CD4-positive, alpha-beta T cell (primary cell): ENCODE measurements around the gene SFMBT2. TPM values are rescaled to one million over a fixed set of nuclear protein-coding genes. Genes with fewer than 3 reads are reported as not detected.

Experiments
- ATAC-seq: fragments of 200-7000 bp; cut with Tn5 transposase; one replicate; pipeline ENCODE4 v1.10.0; 2022; ENCODE audit warnings: mild to moderate bottlenecking; ENCODE audit not compliant: poor library complexity
- CTCF ChIA-PET: fragments of 350-600 bp; sonication (Branson Sonifier 250); formaldehyde crosslinking; loops from one replicate; lab custom pipeline; 2021; ENCODE audit warnings: antibody characterized with exemption, inconsistent platforms; lab: Charles Lee
- POLR2A ChIA-PET: fragments of 350-600 bp; sonication (Branson Sonifier 250); formaldehyde crosslinking; loops from one replicate; lab custom pipeline; 2021; ENCODE audit warnings: antibody characterized with exemption, inconsistent platforms; lab: Charles Lee
- DNase-seq, 14 experiments: peaks; one replicate each; pipeline ENCODE4 v3.0.0-alpha.2; 2013 to 2020; ENCODE audit warnings: mixed read lengths in 2 of 14
- H3K27ac ChIP-seq, 2 donors: one replicate each; pipeline versions ENCODE4 v1.5.1 to v1.7.0; 2013; ENCODE audit warnings: low read length in 2 of 2, low read depth in 1 of 2, mild to moderate bottlenecking in 1 of 2
- H3K27me3 ChIP-seq, 2 experiments: 1 replicate in 1 of 2; 2 replicates in 1 of 2; pipeline versions ENCODE4 v1.6.1 to v1.7.0; 2013; ENCODE audit warnings: low read length in 2 of 2, control low read depth in 1 of 2, mild to moderate bottlenecking in 1 of 2, moderate library complexity in 1 of 2; ENCODE audit not compliant: insufficient read depth in 2 of 2, control insufficient read depth in 1 of 2
- H3K36me3 ChIP-seq: one replicate; pipeline ENCODE4 v1.6.1; 2013; ENCODE audit warnings: low read length, control low read depth; ENCODE audit not compliant: insufficient read depth
- H3K4me1 ChIP-seq: one replicate; pipeline ENCODE4 v1.6.1; 2013; ENCODE audit warnings: low read length, control low read depth; ENCODE audit not compliant: insufficient read depth
- H3K4me3 ChIP-seq: one replicate; pipeline ENCODE4 v1.5.1; 2013; ENCODE audit warnings: mild to moderate bottlenecking, low read length, moderate library complexity
- H3K9me3 ChIP-seq, 2 experiments: 1 replicate in 1 of 2; 2 replicates in 1 of 2; pipeline versions ENCODE4 v1.6.1 to v1.7.0; 2013; ENCODE audit warnings: low read length in 2 of 2, mild to moderate bottlenecking in 2 of 2, control low read depth in 1 of 2, moderate library complexity in 1 of 2; ENCODE audit not compliant: control insufficient read depth in 1 of 2, insufficient read depth in 1 of 2
- H3K27ac Mint-ChIP-seq: one replicate; pipeline ENCODE4 v1.8.0; 2020; ENCODE audit warnings: mixed read lengths
- H3K27me3 Mint-ChIP-seq: one replicate; pipeline ENCODE4 v1.8.0; 2021; ENCODE audit warnings: mixed read lengths
- H3K36me3 Mint-ChIP-seq: one replicate; pipeline ENCODE4 v1.8.0; 2021; ENCODE audit warnings: low read depth, mixed read lengths
- H3K4me1 Mint-ChIP-seq: one replicate; pipeline ENCODE4 v1.8.0; 2021; ENCODE audit warnings: low read depth, mixed read lengths
- H3K4me3 Mint-ChIP-seq: one replicate; pipeline ENCODE4 v1.8.0; 2020; ENCODE audit warnings: mild to moderate bottlenecking, mixed read lengths
- H3K9me3 Mint-ChIP-seq: one replicate; pipeline ENCODE4 v1.8.0; 2020; ENCODE audit warnings: mixed read lengths
- intact Hi-C, 2 experiments: fragments of 100-400 bp; cut with DNase I in 1 of 2; cut with micrococcal nuclease in 1 of 2; formaldehyde crosslinking; loops; one replicate each; pipeline versions ENCODE4 v1.15.1 to v1.9.0; 2023 to 2025; cut with DNase I, micrococcal nuclease
- total RNA-seq, 174 experiments: library from RNA in 2 of 174; stranded (reverse) in 2 of 174; gene quantifications; one replicate each; pipeline ENCODE4 v1.2.3 and lab custom pipeline; 2021 to 2026
- TF ChIP-seq, protein P1 (sequence below): fragments of 200-600 bp; IDR thresholded peaks from one replicate; pipeline ENCODE4 v1.8.0; 2022; ENCODE audit warnings: antibody characterized with exemption, mild to moderate bottlenecking

SFMBT2 gene
- total RNA-seq, 2 experiments from 2014 or later: 41.0 to 42.0 TPM

DNA sequence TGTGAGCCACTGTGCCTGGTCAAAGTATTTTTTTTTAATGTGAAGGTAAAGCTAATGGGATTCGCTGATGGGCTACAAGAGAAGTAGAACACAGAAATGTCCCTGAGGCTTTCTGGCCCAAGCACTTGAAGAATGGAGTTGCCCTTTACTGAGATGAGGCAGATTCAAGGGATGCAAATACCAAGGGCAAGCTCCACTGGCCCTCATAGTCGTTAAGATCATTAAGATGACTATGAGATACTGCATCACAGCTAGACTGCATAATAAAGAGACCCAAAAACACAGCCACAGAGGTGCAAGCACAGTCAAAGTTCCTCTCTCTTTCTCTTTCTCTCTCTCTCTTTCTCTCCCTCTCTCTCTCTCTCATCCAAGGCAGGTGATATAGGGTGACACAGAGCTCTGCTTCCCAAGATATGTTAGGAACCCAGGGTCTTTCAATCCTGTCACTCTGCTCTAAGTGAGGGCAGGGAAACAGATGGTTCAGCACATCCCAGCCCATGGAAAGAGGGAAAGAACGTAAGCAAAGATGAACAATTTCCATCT lies 117.4 kb downstream of the SFMBT2 start:
- CTCF ChIA-PET: no interaction called here
- TF ChIP-seq, protein P1, sequence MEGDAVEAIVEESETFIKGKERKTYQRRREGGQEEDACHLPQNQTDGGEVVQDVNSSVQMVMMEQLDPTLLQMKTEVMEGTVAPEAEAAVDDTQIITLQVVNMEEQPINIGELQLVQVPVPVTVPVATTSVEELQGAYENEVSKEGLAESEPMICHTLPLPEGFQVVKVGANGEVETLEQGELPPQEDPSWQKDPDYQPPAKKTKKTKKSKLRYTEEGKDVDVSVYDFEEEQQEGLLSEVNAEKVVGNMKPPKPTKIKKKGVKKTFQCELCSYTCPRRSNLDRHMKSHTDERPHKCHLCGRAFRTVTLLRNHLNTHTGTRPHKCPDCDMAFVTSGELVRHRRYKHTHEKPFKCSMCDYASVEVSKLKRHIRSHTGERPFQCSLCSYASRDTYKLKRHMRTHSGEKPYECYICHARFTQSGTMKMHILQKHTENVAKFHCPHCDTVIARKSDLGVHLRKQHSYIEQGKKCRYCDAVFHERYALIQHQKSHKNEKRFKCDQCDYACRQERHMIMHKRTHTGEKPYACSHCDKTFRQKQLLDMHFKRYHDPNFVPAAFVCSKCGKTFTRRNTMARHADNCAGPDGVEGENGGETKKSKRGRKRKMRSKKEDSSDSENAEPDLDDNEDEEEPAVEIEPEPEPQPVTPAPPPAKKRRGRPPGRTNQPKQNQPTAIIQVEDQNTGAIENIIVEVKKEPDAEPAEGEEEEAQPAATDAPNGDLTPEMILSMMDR: no peak
- POLR2A ChIA-PET: no interaction called here
- no peak for DNase-seq
- no peak for ATAC-seq
- Mint-ChIP-seq H3K4me1 (peaks cover 79% of the 10 kb centered on the region), H3K27ac (no peak overlapping the region), H3K4me3 (no peak overlapping the region), H3K36me3 (peaks cover 23% of the 10 kb centered on the region), H3K9me3 (peaks cover under 1% of the 10 kb centered on the region), H3K27me3 (no peaks in the 10 kb centered on the region)
- Histone ChIP-seq H3K36me3 (no peaks in the 10 kb centered on the region), H3K4me1 (peaks cover 20% of the 10 kb centered on the region), H3K4me3 (no peak overlapping the region), H3K27ac (no peak overlapping the region), H3K27me3 (no peaks in the 10 kb centered on the region), H3K9me3 (peaks cover 0 to 4% of the 10 kb centered on the region in 2 experiments)
- intact Hi-C loops: no loop called here

DNA sequence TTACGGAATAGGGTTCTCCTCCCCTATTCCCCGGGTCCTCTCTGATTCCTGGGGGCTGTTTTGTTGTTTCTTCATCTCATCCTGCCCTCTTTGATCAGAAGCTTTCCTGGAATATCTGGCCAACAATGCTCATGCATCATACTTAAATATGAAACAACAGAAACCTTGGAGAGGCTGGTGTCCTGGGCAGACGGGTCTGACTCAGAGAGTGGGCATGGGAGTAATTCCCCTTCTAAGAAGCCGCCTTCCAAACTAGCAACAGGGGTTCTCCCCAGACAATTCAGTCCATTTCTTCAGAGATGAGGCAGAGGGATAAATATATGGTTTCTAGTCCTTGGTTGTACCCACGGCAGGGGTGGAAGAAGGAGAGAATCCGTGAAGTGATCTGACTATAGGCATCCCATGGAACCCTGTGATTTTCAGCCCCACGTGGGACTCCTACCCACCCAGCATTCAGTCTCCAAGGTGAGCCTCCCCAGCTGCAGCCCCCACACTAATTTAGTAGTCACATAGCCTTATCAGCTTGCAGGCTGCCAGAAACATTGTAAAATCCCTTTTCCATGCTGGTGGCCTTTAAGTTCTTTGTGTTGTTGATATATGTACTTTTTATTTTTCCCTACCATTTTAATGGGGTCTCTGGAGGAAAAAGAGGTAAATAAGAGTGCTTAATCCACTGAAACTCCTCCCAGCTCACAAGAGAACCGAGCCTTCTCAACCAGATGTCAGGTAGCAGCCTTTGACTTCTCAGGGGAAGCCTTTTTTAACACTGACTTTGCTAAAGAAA lies 119.2 kb downstream of the SFMBT2 start:
- H3K36me3 Mint-ChIP-seq: peaks cover 13% of the 10 kb centered on the region
- no peaks in the 10 kb centered on the region for H3K27me3 ChIP-seq
- peak overlapping the region; percentile 27 for H3K27ac Mint-ChIP-seq
- intact Hi-C loops: no loop called here
- ATAC-seq: no peak
- H3K9me3 ChIP-seq: no peaks in the 10 kb centered on the region
- no peak for DNase-seq
- ChIA-PET POLR2A (no interaction called here), CTCF (no interaction called here)
- TF ChIP-seq, protein P1: no peak
- H3K4me3 Mint-ChIP-seq: no peak overlapping the region
- no peaks in the 10 kb centered on the region for H3K36me3 ChIP-seq
- H3K27me3 Mint-ChIP-seq: no peaks in the 10 kb centered on the region
- H3K9me3 Mint-ChIP-seq: no peaks in the 10 kb centered on the region
- H3K4me1 Mint-ChIP-seq: peaks cover 72% of the 10 kb centered on the region
- no peak overlapping the region for H3K27ac ChIP-seq
- no peak overlapping the region for H3K4me3 ChIP-seq
- peaks cover 6% of the 10 kb centered on the region for H3K4me1 ChIP-seq

DNA sequence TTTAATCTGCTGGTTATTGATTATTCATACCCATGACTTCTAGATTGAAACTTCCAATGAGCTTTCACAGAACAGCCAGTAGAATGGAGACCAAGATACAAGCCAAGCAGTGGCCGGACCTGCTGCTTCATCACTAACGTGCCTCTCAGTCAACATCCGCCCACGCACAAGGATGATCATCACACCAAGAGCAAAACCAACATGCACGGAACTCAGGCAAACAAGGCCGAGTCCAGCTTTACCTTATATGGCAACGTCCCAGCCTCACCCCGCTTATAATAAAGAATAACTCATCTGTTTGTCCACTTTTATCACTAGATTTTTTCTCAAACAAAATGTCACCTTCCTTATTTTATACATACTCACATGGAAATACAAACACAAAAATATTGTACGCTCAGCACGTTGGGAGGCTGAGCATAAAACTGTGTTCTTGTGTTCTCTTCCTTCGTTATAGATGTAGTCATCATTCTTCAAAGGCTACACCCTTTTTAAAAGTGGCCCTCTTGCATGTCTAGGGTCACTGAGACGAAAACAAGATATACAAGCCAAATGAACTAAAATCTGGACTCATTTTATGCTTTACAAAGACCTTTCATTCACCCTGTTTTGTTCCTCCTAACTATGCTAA lies 122.7 kb downstream of the SFMBT2 start:
- peaks cover 61% of the 10 kb centered on the region for H3K4me1 Mint-ChIP-seq
- H3K36me3 Mint-ChIP-seq: peaks cover 42% of the 10 kb centered on the region
- intact Hi-C loops: no loop called here
- no peak overlapping the region for H3K27ac Mint-ChIP-seq
- H3K4me3 ChIP-seq: no peak overlapping the region
- peaks cover 3% of the 10 kb centered on the region for H3K4me1 ChIP-seq
- no peaks in the 10 kb centered on the region for H3K9me3 Mint-ChIP-seq
- no peak overlapping the region for H3K27ac ChIP-seq
- peaks cover 7% of the 10 kb centered on the region for H3K36me3 ChIP-seq
- ChIA-PET CTCF (no interaction called here), POLR2A (interaction anchor here (1.4 kb wide), 1 partner anchor 11 kb away, joined by 3 read pairs; no protein-coding TSS in a partner anchor)
- no peak for DNase-seq
- no peak overlapping the region for H3K4me3 Mint-ChIP-seq
- no peaks in the 10 kb centered on the region for H3K9me3 ChIP-seq
- H3K27me3 Mint-ChIP-seq: no peaks in the 10 kb centered on the region
- no peaks in the 10 kb centered on the region for H3K27me3 ChIP-seq
- TF ChIP-seq, protein P1: no peak
- ATAC-seq: no peak
